Chondrocyte (in vitro differentiated cells): Measurements from ENCODE around the gene CCR5. TPM values are rescaled to one million over a fixed set of nuclear protein-coding genes. Genes with fewer than 3 reads are reported as not detected.

Experiments used
- DNase-seq: peaks from one replicate; pipeline ENCODE4 v3.0.0; 2021; ENCODE audit warnings: mixed read lengths, low spot score
- H3K27ac Mint-ChIP-seq: one replicate; pipeline ENCODE4 v1.8.0; 2021; ENCODE audit warnings: mild to moderate bottlenecking, moderate library complexity, mixed read lengths; ENCODE audit not compliant: unreplicated experiment
- H3K27me3 Mint-ChIP-seq: 2 replicates; pipeline ENCODE4 v1.8.0; 2021; ENCODE audit warnings: low read depth, mixed read lengths
- H3K36me3 Mint-ChIP-seq: 2 replicates; pipeline ENCODE4 v1.8.0; 2021; ENCODE audit warnings: low read depth, mixed read lengths
- H3K4me1 Mint-ChIP-seq: 2 replicates; pipeline ENCODE4 v1.8.0; 2021; ENCODE audit warnings: low read depth, mild to moderate bottlenecking, mixed read lengths
- H3K4me3 Mint-ChIP-seq: one replicate; pipeline ENCODE4 v1.8.0; 2021; ENCODE audit warnings: mild to moderate bottlenecking, moderate library complexity, mixed read lengths; ENCODE audit not compliant: unreplicated experiment
- H3K9me3 Mint-ChIP-seq: 2 replicates; pipeline ENCODE4 v1.8.0; 2021; ENCODE audit warnings: low read depth, mixed read lengths
- CTCF ChIP-seq: fragments of 200-600 bp; sonication (generic); IDR thresholded peaks from 2 replicates; pipeline ENCODE4 v1.5.0; 2021; ENCODE audit warnings: antibody characterized with exemption, mild to moderate bottlenecking, moderate library complexity
- total RNA-seq: library from RNA; stranded (reverse); gene quantifications from 3 replicates; pipeline ENCODE4 v1.2.1, GENCODE V29; 2021

CCR5 gene
- total RNA-seq, 1 donor from 2014 or later = not detected

- H3K9me3 Mint-ChIP-seq = no peaks in the 10 kb centered on the region
- H3K4me3 Mint-ChIP-seq = no peak overlapping the region
- H3K27me3 Mint-ChIP-seq = no peaks in the 10 kb centered on the region
- DNase-seq = no peak
- H3K4me1 Mint-ChIP-seq = no peaks in the 10 kb centered on the region
- H3K36me3 Mint-ChIP-seq = no peaks in the 10 kb centered on the region
- TF ChIP-seq CTCF = no peak
- H3K27ac Mint-ChIP-seq = no peak overlapping the region
These were observed 50.2 kb downstream of the CCR5 start for GRCh38 chr3:46420931-46421330.

GRCh38 chr3:46422617-46423016 is 51.9 kb downstream of the CCR5 start:
- Mint-ChIP-seq H3K36me3 (no peaks in the 10 kb centered on the region), H3K4me3 (no peak overlapping the region), H3K27me3 (no peaks in the 10 kb centered on the region), H3K9me3 (no peaks in the 10 kb centered on the region), H3K27ac (no peak overlapping the region), H3K4me1 (no peaks in the 10 kb centered on the region)
- no peak for DNase-seq
- TF ChIP-seq CTCF = no peak

- H3K4me1 Mint-ChIP-seq = no peaks in the 10 kb centered on the region
- H3K27me3 Mint-ChIP-seq = peaks cover 2% of the 10 kb centered on the region
- DNase-seq = no peak
- TF ChIP-seq CTCF = no peak
- H3K9me3 Mint-ChIP-seq = no peaks in the 10 kb centered on the region
- H3K4me3 Mint-ChIP-seq = no peak overlapping the region
- no peaks in the 10 kb centered on the region for H3K36me3 Mint-ChIP-seq
- no peak overlapping the region for H3K27ac Mint-ChIP-seq
These were observed 52.8 kb downstream of the CCR5 start for GRCh38 chr3:46423588-46423987.

Other genes with a start within 250 kb of the CCR5 start
- not detected in 3 replicates for gene CCR1, start 162.6 kb upstream of the CCR5 start, total RNA-seq
- gene CCR3, start 128.5 kb upstream of the CCR5 start, total RNA-seq = not detected in 3 replicates
- gene CCR2, start 16.8 kb upstream of the CCR5 start, total RNA-seq = not detected in 3 replicates
- gene CCRL2, start 36.3 kb downstream of the CCR5 start, total RNA-seq = not detected in 3 replicates
- gene LTF, start 94.0 kb downstream of the CCR5 start, total RNA-seq = not detected in 3 replicates
- not detected in 3 replicates for gene RTP3, start 127.0 kb downstream of the CCR5 start, total RNA-seq
- 0.46 to 2.2 TPM (median 1.9 TPM) in 3 replicates for gene LRRC2, start 195.4 kb downstream of the CCR5 start, total RNA-seq
- not detected in 3 replicates for gene FAM240A, start 241.6 kb downstream of the CCR5 start, total RNA-seq